Measurements from ENCODE around the gene TSPAN14. TPM values are rescaled to one million over a fixed set of nuclear protein-coding genes. Genes with fewer than 3 reads are reported as not detected.
A peak's percentile ranks its signal among the peaks of the same experiment; 100 is the strongest.

Gene TSPAN14
- total and polyA plus RNA-seq, 10 of the 15 experiments (the other 5 are each of a cell fraction or from before 2014, with no cell fraction given) = 2.5 to 31.7 (median 17.9) TPM

- TF ChIP-seq SUPT20H (IDR thresholded peaks at IDR 0.05; ENCODE audit: borderline replicate concordance, control insufficient read depth, low read depth, low read length) (no peak), ZNF592 (IDR thresholded peaks at IDR 0.05) (no peak)
Measured at GRCh38 chr10:80579181-80579763, 125.2 kb downstream of the TSPAN14 start (continued).

- Histone ChIP-seq H3K27ac (ENCODE audit: control insufficient read depth, insufficient read depth) (no peak overlapping the region), H3K4me1 (ENCODE audit: control insufficient read depth, insufficient read depth, low read length) (peaks cover 2% of the 10 kb centered on the region; the same call in 1 of the 2 replicates), H3K4me3 (no peak overlapping the region), H3K9me3 (replicated peaks; ENCODE audit: control insufficient read depth, insufficient read depth, low read length) (no peaks in the 10 kb centered on the region; the same call in 2 of the 3 replicates), H3K79me2 (ENCODE audit: control insufficient read depth, insufficient read depth, low read length) (no peaks in the 10 kb centered on the region), H2AFZ (ENCODE audit: control insufficient read depth, low read depth, low read length) (no peak overlapping the region), H3K36me3 (ENCODE audit: control insufficient read depth in 2 of 2, insufficient read depth in 2 of 2, low read length in 1 of 2) (no peaks in the 10 kb centered on the region), H4K20me1 (ENCODE audit: control insufficient read depth, insufficient read depth) (no peaks in the 10 kb centered on the region), H3K4me2 (ENCODE audit: control insufficient read depth, insufficient read depth) (no peak overlapping the region), H3K27me3 (replicated peaks in 1 of 2; ENCODE audit: control insufficient read depth in 2 of 2, insufficient read depth in 2 of 2, low read length in 1 of 2) (no peaks in the 10 kb centered on the region), H3K9ac (ENCODE audit: control insufficient read depth, insufficient read depth, low read length) (no peak overlapping the region)
- BruUV-seq (replicated peaks) = no TSS peak
- CTCF ChIA-PET = interaction anchor here (0.9 to 1.1 kb wide), 4 partner anchors 12 to 117 kb away, joined by 3 read pairs; no protein-coding TSS in a partner anchor
- WGBS (ENCODE audit: insufficient coverage, insufficient replicate concordance, low lambda C conversion rate, missing lambda C conversion rate) = 24% methylated on average over 5 of the region's 5 CpGs
- POLR2A ChIA-PET = no interaction called here
- RAD21 ChIA-PET (ENCODE audit: unreplicated experiment) = interaction anchor here (1.0 kb wide), 1 partner anchor 135 kb away, joined by 4 read pairs; no protein-coding TSS in a partner anchor
- TF ChIP-seq RUNX3 (IDR thresholded peaks at IDR 0.05; ENCODE audit: low read length) = 0 out of 2 replicates have a peak, but pooled peaks have one; percentile 10
- no peak for TF ChIP-seq NFXL1 (IDR thresholded peaks at IDR 0.05; ENCODE audit: borderline replicate concordance)
- FAIRE-seq (no peak), DNase-seq (ENCODE audit: low read depth, low spot score) (no peak), ATAC-seq (no peak)
- in situ Hi-C loops (cut with MboI) = no loop called here
- SMC1A ChIA-PET (ENCODE audit: uncharacterized antibody, unreplicated experiment) = interaction anchor here (1.0 to 1.2 kb wide), 3 partner anchors 14 to 136 kb away, joined by 3 to 6 read pairs (median 3); no protein-coding TSS in a partner anchor
- intact Hi-C loops (cut with micrococcal nuclease; ENCODE audit: unreplicated experiment) = no loop called here
Measured at GRCh38 chr10:80579849-80580637, 125.9 kb downstream of the TSPAN14 start.
